Motor neuron (in vitro differentiated cells): ENCODE measurements around the gene RBM45. TPM values are rescaled to one million over a fixed set of nuclear protein-coding genes. Genes with fewer than 3 reads are reported as not detected.
A peak's percentile ranks its signal among the peaks of the same experiment; 100 is the strongest.

ENCODE experiments used
- ATAC-seq, 8 experiments: fragments of 200-7000 bp; cut with Tn5 transposase; replicated peaks in 6 of 8; 2 replicates each; pipeline ENCODE4 v1.8.0; 2021; ENCODE audit warnings: mild to moderate bottlenecking in 8 of 8, moderate library complexity in 8 of 8
- H3K27ac ChIP-seq, 2 donors: fragments of 250-450 bp; sonication (Bioruptor Pico); 2 replicates each; pipeline ENCODE4 v1.9.0; 2021; ENCODE audit warnings: antibody characterized with exemption in 2 of 2, mild to moderate bottlenecking in 2 of 2, moderate library complexity in 1 of 2
- H3K4me1 ChIP-seq, 2 donors: fragments of 250-450 bp; sonication (Bioruptor Pico); replicated peaks in 1 of 2; 2 replicates each; pipeline ENCODE4 v1.6.1; 2021; ENCODE audit warnings: antibody characterized with exemption in 2 of 2, mild to moderate bottlenecking in 2 of 2, moderate library complexity in 1 of 2
- H3K4me3 ChIP-seq, 5 donors: fragments of 250-450 bp; sonication (Bioruptor Pico); 2 replicates each; pipeline ENCODE4 v1.9.0; 2021; ENCODE audit warnings: antibody characterized with exemption in 5 of 5, mild to moderate bottlenecking in 5 of 5, moderate library complexity in 4 of 5
- WGBS, 10 experiments: fragments of 450-650 bp; shearing (Covaris generic); methylation state at CpG; one replicate each; pipeline ENCODE4 v1.0.0; 2022; 5-methylcytosine and 5-hydroxymethylcytosine counted together
- in situ Hi-C, 9 experiments: fragments of 400-800 bp; cut with MboI; loops; one replicate each; pipeline ENCODE4 v1.15.0; 2021; ENCODE audit warnings: low sequenced_read_pairs in 9 of 9, low pct_unique_long_range_greater_than_20kb in 2 of 9; ENCODE audit not compliant: unreplicated experiment in 9 of 9
- total RNA-seq, 8 experiments: library from RNA; unstranded; fragments of 300-600 nt; gene quantifications; 2 replicates each; pipeline versions ENCODE4 v1.2.3 to v1.2.4, GENCODE V29; 2022

Gene RBM45
- total RNA-seq, 8 experiments from 2014 or later, result 9.4 to 30.2 (median 15.5) TPM

DNA sequence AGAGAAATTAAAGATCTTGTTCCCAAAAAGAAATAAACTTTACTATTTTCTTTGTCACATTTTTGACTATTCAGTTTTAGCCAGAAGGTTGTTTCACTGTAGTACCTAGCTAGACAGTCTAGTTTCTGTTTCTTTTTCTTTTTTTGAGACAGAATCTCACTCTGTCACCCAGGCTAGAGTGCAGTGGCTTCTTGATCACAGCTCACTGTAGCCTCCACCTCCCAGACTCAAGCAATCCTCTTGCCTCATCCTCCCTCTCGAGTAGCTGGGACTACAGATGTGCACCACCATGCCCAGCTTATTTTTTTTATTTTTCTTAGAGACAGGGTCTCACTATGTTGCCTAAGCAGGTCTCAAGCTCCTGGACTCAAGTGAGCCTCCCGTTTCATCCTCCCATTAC is 2.2 kb downstream of the RBM45 start:
- in situ Hi-C loops, result loop anchor here in 2 of 9 experiments (10.0 to 25.0 kb wide), 2 partner anchors 298 to 300 kb away; no protein-coding TSS in a partner anchor
- Histone ChIP-seq H3K27ac (no peak overlapping the region), H3K4me3 (no peak overlapping the region), H3K4me1 (peaks cover 6 to 11% of the 10 kb centered on the region in 2 donors)
- ATAC-seq, result no peak
- 50 to 100% (median 94%) methylated on average over 1 to 2 of the region's 2 CpGs; no CpG with 5 or more reads in 2 of the 10 experiments for WGBS, 10 experiments

DNA sequence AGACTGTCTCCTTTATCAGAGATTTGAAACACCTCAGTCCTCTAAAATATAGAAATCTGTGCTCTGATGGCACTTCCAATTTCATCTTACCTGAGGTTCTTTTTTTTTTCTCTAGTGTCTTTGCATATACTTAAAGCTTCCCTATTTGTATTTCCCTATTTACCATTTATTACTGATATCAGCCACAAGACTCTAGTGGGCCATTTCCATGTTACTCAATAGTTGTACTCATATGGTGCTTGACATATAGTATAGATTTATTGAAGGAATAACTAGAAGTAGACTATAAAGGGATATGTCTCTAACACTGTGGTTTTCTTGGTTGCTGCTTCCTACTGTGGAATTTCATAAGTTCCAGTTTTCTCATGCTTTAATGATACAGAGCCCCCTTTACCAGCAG is 3.0 kb downstream of the RBM45 start:
- Histone ChIP-seq H3K4me3 (no peak overlapping the region), H3K4me1 (peaks cover 6 to 11% of the 10 kb centered on the region in 2 donors), H3K27ac (no peak overlapping the region)
- in situ Hi-C loops, result loop anchor here in 2 of 9 experiments (10.0 to 25.0 kb wide), 2 partner anchors 297 to 300 kb away; no protein-coding TSS in a partner anchor
- no peak for ATAC-seq

DNA sequence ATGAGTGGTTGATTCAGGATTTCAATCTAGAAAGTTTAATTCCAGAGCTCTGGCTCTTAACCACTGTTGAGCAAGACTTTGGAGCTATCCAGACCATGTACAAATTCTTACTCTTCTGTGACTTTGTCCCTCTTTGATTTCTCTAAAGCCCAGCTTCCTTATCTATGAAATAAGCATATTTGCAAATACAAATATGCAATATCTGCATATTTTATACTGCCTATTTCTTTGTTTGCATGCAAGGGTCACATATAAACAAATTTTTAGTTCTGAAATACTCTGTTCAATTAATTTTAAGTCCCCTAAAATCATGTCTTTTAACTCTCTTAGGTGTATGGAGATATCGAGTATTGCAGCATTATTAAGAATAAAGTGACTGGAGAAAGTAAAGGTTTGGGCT is 5.5 kb downstream of the RBM45 start:
- in situ Hi-C loops, result loop anchor here in 2 of 9 experiments (10.0 to 25.0 kb wide), 2 partner anchors 295 to 297 kb away; no protein-coding TSS in a partner anchor

DNA sequence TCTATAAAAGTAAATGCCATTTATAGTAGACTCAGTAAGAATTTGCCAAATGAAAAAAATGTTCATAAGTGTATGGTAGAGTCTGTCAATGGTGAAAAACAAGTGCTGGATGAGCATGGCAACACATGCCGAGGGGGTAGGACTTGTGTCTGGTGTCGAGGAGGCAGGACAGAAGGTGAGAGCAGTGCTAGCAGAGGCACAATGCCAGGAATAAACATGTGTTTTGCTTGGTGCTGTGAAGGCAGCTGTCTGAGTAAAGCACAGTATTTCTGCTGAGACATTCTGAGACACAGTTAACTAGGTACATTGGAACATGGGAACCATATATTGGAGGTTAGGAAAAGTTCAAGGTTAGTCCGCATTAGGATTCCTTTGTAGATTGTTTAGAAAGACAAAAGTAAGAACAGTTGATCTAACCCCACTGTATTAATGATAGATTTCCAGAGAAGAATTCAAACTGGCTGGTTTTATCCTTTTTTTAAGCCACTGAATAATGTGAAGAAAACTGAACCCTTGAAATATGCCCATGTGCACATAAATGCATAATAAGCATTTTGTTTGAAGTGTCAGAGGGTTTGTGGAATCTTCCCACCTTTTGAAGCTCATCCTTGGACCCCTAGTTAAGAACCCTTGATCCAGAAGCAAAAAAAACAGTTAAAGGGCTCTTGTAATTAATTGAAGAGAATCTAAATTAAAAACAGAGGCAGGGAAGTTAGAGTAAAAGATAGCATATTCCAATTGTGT is 7.1 kb downstream of the RBM45 start:
- in situ Hi-C loops, result loop anchor here in 2 of 9 experiments (10.0 to 25.0 kb wide), 2 partner anchors 293 to 295 kb away; no protein-coding TSS in a partner anchor
- no peak overlapping the region for H3K27ac ChIP-seq
- WGBS, 10 experiments, result 58 to 100% (median 96%) methylated on average over 1 to 3 of the region's 3 CpGs; no CpG with 5 or more reads in 3 of the 10 experiments
- no peak overlapping the region for H3K4me3 ChIP-seq
- ATAC-seq, result peak in 2 of 8 experiments; percentile 29 to 39
- no peaks in the 10 kb centered on the region for H3K4me1 ChIP-seq

More for the DNA sequence above, 5.5 kb downstream of the RBM45 start:
- H3K27ac ChIP-seq, result no peak overlapping the region
- 100% methylated on average over 1 of the region's 1 CpG; no CpG with 5 or more reads in 2 of the 10 experiments for WGBS, 10 experiments
- no peak overlapping the region for H3K4me3 ChIP-seq
- no peak for ATAC-seq
- H3K4me1 ChIP-seq, result peaks cover 6 to 9% of the 10 kb centered on the region in 2 donors

DNA sequence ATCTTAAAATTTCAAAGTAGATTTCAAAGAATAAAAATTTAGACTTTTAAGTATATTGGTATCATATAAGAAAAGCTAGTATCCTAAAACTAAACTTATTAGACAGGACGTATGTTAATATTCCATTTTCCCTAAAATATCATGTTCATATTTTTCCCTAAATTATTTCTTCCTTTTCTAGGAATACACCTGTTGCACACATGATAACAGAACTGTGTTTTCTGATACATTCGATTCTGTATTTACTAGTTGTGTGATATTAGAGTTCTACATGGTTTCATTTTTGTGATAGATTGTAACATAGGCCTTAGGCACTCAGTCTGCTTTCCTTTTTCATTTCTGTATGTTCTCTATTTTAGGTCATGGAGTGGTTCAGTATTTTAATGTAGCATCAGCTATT is 10.9 kb downstream of the RBM45 start:
- H3K4me1 ChIP-seq, result no peaks in the 10 kb centered on the region
- WGBS, 10 experiments, result 81 to 100% (median 90%) methylated on average over 1 to 2 of the region's 2 CpGs
- no peak overlapping the region for H3K4me3 ChIP-seq
- no peak overlapping the region for H3K27ac ChIP-seq
- in situ Hi-C loops, result loop anchor here in 1 of 9 experiments (25.0 kb wide), 1 partner anchor 289 kb away; no protein-coding TSS in a partner anchor
- ATAC-seq, result no peak

DNA sequence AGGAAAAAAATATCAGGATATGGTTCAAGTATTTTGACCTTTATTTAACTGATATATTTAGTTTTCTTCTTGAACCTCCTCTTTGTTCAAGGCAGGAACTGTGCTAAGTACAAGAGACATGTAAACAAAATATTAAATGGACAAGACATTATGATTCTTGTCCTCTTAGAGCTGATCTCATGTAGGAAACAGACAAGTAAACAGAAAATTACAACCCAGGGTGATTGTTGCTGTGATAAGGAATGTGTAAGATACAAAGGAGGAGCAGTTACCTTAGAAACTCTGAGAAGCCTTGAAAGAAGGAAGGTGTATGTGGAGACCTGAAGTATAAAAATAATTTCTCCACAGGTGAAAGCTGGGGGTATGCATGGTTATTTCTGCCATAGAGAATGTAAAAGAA is 12.9 kb downstream of the RBM45 start:
- no peak overlapping the region for H3K27ac ChIP-seq
- no peak overlapping the region for H3K4me3 ChIP-seq
- peak in 1 of 8 experiments; percentile 35 for ATAC-seq
- no peaks in the 10 kb centered on the region for H3K4me1 ChIP-seq
- in situ Hi-C loops, result loop anchor here in 6 of 9 experiments (25.0 kb wide), 3 partner anchors 162 to 287 kb away; no protein-coding TSS in a partner anchor

DNA sequence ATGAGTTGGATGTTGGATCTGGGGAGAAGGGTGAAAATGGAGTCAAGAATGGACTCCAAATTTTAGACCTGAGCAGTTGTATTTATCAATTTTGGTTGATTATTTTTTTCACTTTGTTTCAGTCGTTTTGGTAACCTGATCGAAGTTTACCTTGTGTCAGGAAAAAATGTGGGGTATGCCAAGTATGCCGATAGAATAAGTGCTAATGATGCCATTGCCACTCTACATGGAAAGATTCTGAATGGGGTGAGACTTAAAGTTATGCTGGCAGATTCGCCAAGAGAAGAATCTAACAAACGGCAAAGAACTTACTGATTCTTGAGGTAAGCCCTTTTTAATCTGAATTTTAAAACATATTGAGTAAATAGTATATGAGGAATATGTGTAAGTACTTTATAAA is 13.6 kb downstream of the RBM45 start:
- Histone ChIP-seq H3K4me1 (no peaks in the 10 kb centered on the region), H3K27ac (no peak overlapping the region), H3K4me3 (no peak overlapping the region)
- no peak for ATAC-seq
- in situ Hi-C loops, result loop anchor here in 6 of 9 experiments (25.0 kb wide), 3 partner anchors 161 to 286 kb away; no protein-coding TSS in a partner anchor
- 60 to 97% (median 85%) methylated on average over 3 to 5 of the region's 5 CpGs for WGBS, 10 experiments

DNA sequence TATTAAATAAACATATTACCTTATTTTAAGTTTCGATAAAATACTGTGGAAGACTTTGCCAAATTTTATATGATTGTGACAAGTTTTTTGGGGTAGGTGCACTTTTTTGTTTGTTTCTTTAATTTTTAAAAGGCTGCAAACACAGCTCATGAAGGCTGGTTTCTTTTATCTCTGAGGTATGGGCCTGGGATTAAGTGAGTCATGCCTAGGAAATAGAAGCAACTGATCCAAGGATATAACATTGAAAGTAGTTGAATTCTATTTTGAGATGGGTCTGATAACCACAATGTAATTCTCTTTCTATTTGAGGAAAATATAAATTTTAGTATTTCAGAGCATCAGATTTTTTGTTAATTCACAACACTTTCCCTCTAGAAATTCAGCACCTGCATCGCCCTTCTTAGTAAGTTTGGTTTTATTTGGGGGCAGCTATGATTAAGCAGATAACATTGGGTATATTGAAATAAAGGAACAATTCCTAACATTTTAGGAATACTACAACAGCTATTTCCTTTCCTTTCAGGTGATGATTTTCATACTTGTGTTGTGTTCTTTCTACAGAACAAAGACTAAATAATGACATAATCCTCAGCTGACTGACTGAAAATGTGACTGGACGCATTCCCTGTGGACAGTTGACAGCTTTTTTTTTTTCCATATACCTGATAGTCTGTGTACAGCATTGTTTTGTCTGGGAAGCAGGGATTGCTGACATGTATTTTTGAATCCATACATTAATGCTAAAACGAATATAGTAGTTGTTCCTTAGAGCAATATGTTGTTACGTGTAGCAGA is 16.8 kb downstream of the RBM45 start:
- WGBS, 10 experiments, result 80 to 100% (median 95%) methylated on average over 2 to 5 of the region's 5 CpGs
- in situ Hi-C loops, result loop anchor here in 6 of 9 experiments (25.0 kb wide), 3 partner anchors 158 to 283 kb away; no protein-coding TSS in a partner anchor
- H3K27ac ChIP-seq, result no peak overlapping the region
- no peak overlapping the region for H3K4me3 ChIP-seq
- H3K4me1 ChIP-seq, result no peaks in the 10 kb centered on the region
- ATAC-seq, result peak in 1 of 8 experiments; percentile 33

DNA sequence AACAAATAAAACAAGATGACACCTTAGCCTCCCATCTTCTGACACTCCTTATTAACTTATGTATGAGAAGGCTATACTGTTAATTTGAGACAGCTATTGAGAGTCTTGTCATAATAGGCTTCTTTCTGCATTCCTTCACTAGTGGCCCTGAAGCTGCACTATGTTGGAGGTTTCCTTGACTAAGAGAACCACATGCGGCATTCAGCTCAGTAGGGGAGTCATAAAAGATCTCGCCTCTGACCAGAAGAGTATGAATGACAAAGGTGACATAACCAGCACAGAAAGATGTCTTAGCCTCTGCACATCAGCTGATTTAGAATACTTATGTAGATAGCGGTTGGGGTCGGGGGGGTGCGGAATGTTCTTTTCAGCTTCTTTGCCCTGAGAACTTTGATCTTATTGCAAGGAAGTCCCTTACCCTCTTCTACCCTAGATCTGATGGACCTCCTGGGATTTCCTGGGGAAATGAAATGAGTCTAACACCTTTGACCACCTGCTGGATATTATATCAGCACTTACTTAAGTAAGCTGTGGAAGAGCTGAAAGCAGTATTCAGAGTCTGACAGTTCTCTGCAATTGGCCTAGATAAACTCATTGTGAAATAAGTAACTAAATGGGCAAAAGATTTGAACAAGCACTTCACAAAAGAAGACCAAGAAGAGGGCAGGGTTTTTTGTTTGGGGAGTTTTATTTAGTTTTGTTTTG is 24.2 kb downstream of the RBM45 start:
- 71 to 100% (median 88%) methylated on average over 2 to 5 of the region's 5 CpGs; no CpG with 5 or more reads in 2 of the 10 experiments for WGBS, 10 experiments
- no peak overlapping the region for H3K27ac ChIP-seq
- no peak for ATAC-seq
- no peaks in the 10 kb centered on the region for H3K4me1 ChIP-seq
- in situ Hi-C loops, result loop anchor here in 6 of 9 experiments (25.0 kb wide), 3 partner anchors 151 to 276 kb away; no protein-coding TSS in a partner anchor
- H3K4me3 ChIP-seq, result no peak overlapping the region

DNA sequence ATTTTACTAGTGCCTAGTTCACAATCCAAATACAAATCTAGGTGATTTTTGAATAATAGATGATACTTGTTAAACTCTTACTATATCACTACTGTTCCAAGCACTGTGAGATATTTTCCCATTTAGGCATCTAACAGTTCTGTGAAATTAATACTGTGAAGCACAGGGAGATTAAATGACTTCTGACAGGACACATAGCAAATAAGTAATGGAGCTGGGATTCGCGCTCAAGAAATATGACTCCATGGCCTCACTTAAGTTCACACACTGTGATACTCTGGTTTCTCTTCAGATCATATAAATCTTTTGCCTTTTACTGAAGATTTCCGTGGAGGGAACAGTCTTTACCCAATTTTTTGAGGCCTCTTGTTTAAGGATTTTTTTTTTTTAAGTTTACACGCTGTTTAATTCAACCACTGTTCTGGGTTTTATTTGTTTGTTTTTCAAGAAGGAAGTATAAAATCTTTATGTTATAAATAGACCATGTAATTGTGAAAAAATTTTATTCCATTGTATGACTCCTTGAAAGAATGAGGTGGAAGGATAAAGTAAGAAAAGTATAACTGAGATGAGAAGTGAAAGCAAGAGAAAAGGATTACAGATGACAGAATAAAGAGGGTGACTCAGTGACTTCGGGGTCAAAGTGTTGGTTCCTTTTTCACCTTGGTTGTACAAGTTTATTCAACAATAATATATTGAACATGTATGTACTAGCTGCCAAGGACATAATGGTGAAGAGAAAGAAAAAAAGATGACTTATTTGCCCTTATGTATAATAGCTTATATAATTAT is 30.2 kb downstream of the RBM45 start:
- ATAC-seq, result peak in 1 of 8 experiments; percentile 52
- no peaks in the 10 kb centered on the region for H3K4me1 ChIP-seq
- no peak overlapping the region for H3K4me3 ChIP-seq
- in situ Hi-C loops, result loop anchor here in 6 of 9 experiments (25.0 kb wide), 3 partner anchors 145 to 270 kb away; no protein-coding TSS in a partner anchor
- no peak overlapping the region for H3K27ac ChIP-seq
- 22 to 100% (median 76%) methylated on average over 1 to 5 of the region's 5 CpGs for WGBS, 10 experiments

DNA sequence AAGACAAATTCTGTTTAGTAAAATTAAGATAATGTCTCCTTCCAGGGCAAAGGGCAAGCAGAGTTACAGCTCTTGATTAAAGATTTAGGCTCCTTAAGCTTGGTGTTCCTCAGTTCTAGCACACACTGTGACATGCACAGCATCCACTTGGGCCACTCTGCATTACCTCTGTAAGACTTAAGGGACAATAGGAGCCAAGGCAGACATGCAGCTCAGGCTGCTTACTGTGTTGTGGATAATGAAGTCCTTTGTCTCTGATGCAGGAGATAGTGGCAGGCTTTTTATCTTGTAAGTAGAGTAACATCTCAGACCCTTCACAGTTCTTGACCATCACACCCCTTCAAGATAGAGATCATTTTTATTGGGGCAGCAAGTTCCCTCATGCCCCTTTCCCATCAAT is 31.2 kb downstream of the RBM45 start:
- ATAC-seq, result no peak
- no peak overlapping the region for H3K27ac ChIP-seq
- in situ Hi-C loops, result loop anchor here in 6 of 9 experiments (25.0 kb wide), 3 partner anchors 144 to 269 kb away; no protein-coding TSS in a partner anchor
- H3K4me1 ChIP-seq, result no peaks in the 10 kb centered on the region
- no peak overlapping the region for H3K4me3 ChIP-seq

DNA sequence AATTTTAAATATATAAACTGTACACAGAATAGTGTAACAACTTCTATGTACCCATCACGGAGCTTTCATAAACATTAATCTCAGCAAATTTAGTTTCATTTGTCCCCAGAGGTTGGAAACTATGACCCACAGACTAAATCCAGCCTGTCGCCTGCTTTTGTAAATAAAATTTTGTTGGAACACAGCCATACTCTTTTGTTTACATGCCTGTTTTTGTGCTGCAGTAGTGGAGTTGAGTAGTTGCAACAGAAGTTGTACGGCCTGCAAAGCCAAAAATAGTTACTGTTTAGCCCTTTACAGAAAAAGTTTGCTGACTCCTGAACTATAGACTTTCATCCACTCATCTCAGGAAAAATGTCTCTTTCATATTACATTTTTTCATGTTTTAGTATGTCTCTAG is 39.8 kb downstream of the RBM45 start:
- WGBS, 10 experiments, result 6 to 100% (median 83%) methylated on average over 1 to 3 of the region's 3 CpGs
- ATAC-seq, result no peak
- H3K27ac ChIP-seq, result no peak overlapping the region
- H3K4me1 ChIP-seq, result no peaks in the 10 kb centered on the region
- no peak overlapping the region for H3K4me3 ChIP-seq
- in situ Hi-C loops, result no loop called here
